DND-41 (cell line): ENCODE measurements around the gene NTN5.

Experiments used
- CTCF ChIP-seq: IDR thresholded peaks from 2 replicates; pipeline ENCODE4 v1.5.1; 2012; ENCODE audit warnings: borderline replicate concordance, low read length, moderate library complexity, mild to moderate bottlenecking; ENCODE audit not compliant: poor library complexity, severe bottlenecking; ENCODE audit errors: extremely low read depth
- EZH2 ChIP-seq: IDR thresholded peaks from 3 replicates; pipeline ENCODE4 v1.6.1; 2012; ENCODE audit warnings: borderline replicate concordance, low read depth, mild to moderate bottlenecking, moderate library complexity, low read length, inconsistent platforms; ENCODE audit not compliant: severe bottlenecking

- TF ChIP-seq CTCF, result no peak
- TF ChIP-seq EZH2, result no peak
These were observed 13.0 kb downstream of the NTN5 start for GRCh38 chr19:48659768-48660167.
